Ovary (tissue), 10 donors: Measurements from ENCODE around the gene KCNJ9. TPM values are rescaled to one million over a fixed set of nuclear protein-coding genes. Genes with fewer than 3 reads are reported as not detected.

Experiments used
- DNase-seq, 5 donors: peaks; one replicate each; pipeline ENCODE4 v3.0.0-alpha.2; 2019 to 2020
- H3K27ac ChIP-seq, 2 donors: fragments of 200-600 bp; one replicate each; pipeline versions ENCODE4 v1.5.1 to v1.8.0; 2019 to 2022
- H3K27me3 ChIP-seq: fragments of 200-600 bp; one replicate; pipeline ENCODE4 v1.8.0; 2022
- H3K36me3 ChIP-seq: fragments of 200-600 bp; sonication (generic); one replicate; pipeline ENCODE4 v1.5.1; 2019
- H3K4me1 ChIP-seq: one replicate; pipeline ENCODE4 v1.8.1; 2013; ENCODE audit warnings: mild to moderate bottlenecking, moderate library complexity; ENCODE audit not compliant: insufficient read depth
- H3K4me3 ChIP-seq: fragments of 200-600 bp; sonication (generic); one replicate; pipeline ENCODE4 v1.5.1; 2017
- H3K9me3 ChIP-seq, 2 donors: fragments of 200-600 bp in 1 of 2; sonication (generic) in 1 of 2; one replicate each; pipeline versions ENCODE4 v1.5.1 to v1.8.1; 2013 to 2019; ENCODE audit warnings: mild to moderate bottlenecking in 1 of 2, moderate library complexity in 1 of 2
- EP300 ChIP-seq: sonication (generic); formaldehyde crosslinking; IDR thresholded peaks from one replicate; pipeline ENCODE4 v1.6.1; 2017; ENCODE audit warnings: antibody characterized with exemption
- POLR2A ChIP-seq: fragments of 450-650 bp; IDR thresholded peaks from one replicate; pipeline ENCODE4 v1.6.1; 2017; ENCODE audit warnings: antibody characterized with exemption, mild to moderate bottlenecking, moderate library complexity
- WGBS, 3 donors: extraction: QIAGEN DNeasy Blood & Tissue Kit in 1 of 3; methylation state at CpG; one replicate each; pipeline versions ENCODE4 v1.1.5 to v1.1.7; 2013 to 2017; 5-methylcytosine and 5-hydroxymethylcytosine counted together
- intact Hi-C, 4 donors: fragments of 100-400 bp; cut with DNase I; formaldehyde crosslinking; loops; one replicate each; pipeline versions ENCODE4 v1.11.0 to v1.15.1; 2022 to 2023
- long read RNA-seq, 3 donors: library from polyadenylated mRNA in 2 of 3; unstranded in 2 of 3; transcript quantifications; one replicate each; pipeline ENCODE4 v2.0.0 and lab custom pipeline, GENCODE V29; 2021 to 2026
- polyA plus RNA-seq, 2 donors: library from polyadenylated mRNA; stranded (reverse); fragments of 200-250 nt in 1 of 2; fragments of 350-450 nt in 1 of 2; fragmentation: Illumina TruSeq in 1 of 2; extraction: RNeasy Lipid Tissue Mini Kit (QIAGEN cat#74804) in 1 of 2; gene quantifications; one replicate each; pipeline ENCODE4 v1.2.3, GENCODE V29; 2013 to 2014
- total RNA-seq, 7 donors: library from RNA; depleted of rRNA in 2 of 7; stranded (reverse); fragments of >200 nt in 2 of 7; fragmentation: NEBNext Ultra II Directional in 3 of 7; extraction: Animal tissue kit (Norgen Biotek cat#: 25700) in 3 of 7; gene quantifications; one replicate each; pipeline versions ENCODE4 v1.1.0 to v1.2.4, GENCODE V29; 2016 to 2023
- TF ChIP-seq, protein P1 (sequence below), 3 donors: fragments of 450-650 bp in 2 of 3; fragments of 200-600 bp in 1 of 3; IDR thresholded peaks; one replicate each; pipeline versions ENCODE4 v1.5.1 to v1.8.0; 2016 to 2022; ENCODE audit warnings: antibody characterized with exemption in 3 of 3, mild to moderate bottlenecking in 1 of 3
- donor health status: DM: no; HTN: no; CAD: no; lungs with moderate emphysema.
- donor health status: DM: no; HTN: no; CAD: no.
- donor health status: Bipolar disorder and iron deficiency.
- donor health status: DM: yes; HTN: yes; CAD: no.
- donor health status: DM: no; HTN: no; CAD: no.
- donor health status: DM: yes; HTN: yes; CAD: no.

Gene KCNJ9
- total RNA-seq (not detected), polyA plus RNA-seq (under 1 TPM in 1 of 2 donors, not detected in 1; 0.01 TPM)
- long read RNA-seq, donor 1: 0 reads
- long read RNA-seq, donor 2: 0 reads
- long read RNA-seq, donor 3: 0 reads

GRCh38 chr1:160081261-160081936 lies at the start of gene KCNJ9:
Gene KCNJ9 (plus strand): TSS chr1:160081538. CDS start chr1:160084031, 2,493 bp downstream.
- WGBS, 3 donors: 13 to 15% (median 15%) methylated on average over 13 to 14 of the region's 14 CpGs
- no peak within 1 kb of the TSS for H3K4me3 ChIP-seq
- intact Hi-C loops: no loop called here
- TF ChIP-seq, protein P1, sequence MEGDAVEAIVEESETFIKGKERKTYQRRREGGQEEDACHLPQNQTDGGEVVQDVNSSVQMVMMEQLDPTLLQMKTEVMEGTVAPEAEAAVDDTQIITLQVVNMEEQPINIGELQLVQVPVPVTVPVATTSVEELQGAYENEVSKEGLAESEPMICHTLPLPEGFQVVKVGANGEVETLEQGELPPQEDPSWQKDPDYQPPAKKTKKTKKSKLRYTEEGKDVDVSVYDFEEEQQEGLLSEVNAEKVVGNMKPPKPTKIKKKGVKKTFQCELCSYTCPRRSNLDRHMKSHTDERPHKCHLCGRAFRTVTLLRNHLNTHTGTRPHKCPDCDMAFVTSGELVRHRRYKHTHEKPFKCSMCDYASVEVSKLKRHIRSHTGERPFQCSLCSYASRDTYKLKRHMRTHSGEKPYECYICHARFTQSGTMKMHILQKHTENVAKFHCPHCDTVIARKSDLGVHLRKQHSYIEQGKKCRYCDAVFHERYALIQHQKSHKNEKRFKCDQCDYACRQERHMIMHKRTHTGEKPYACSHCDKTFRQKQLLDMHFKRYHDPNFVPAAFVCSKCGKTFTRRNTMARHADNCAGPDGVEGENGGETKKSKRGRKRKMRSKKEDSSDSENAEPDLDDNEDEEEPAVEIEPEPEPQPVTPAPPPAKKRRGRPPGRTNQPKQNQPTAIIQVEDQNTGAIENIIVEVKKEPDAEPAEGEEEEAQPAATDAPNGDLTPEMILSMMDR (IDR thresholded peaks at IDR 0.05): no peak
- no peak for TF ChIP-seq EP300
- no peaks in the 10 kb centered on the region for H3K36me3 ChIP-seq
- no peak for DNase-seq
- H3K27ac ChIP-seq: no peak within 1 kb of the TSS
- H3K27me3 ChIP-seq: no peaks in the 10 kb centered on the region
- no peaks in the 10 kb centered on the region for H3K9me3 ChIP-seq
- H3K4me1 ChIP-seq: peaks cover 4% of the 10 kb centered on the region

DNA sequence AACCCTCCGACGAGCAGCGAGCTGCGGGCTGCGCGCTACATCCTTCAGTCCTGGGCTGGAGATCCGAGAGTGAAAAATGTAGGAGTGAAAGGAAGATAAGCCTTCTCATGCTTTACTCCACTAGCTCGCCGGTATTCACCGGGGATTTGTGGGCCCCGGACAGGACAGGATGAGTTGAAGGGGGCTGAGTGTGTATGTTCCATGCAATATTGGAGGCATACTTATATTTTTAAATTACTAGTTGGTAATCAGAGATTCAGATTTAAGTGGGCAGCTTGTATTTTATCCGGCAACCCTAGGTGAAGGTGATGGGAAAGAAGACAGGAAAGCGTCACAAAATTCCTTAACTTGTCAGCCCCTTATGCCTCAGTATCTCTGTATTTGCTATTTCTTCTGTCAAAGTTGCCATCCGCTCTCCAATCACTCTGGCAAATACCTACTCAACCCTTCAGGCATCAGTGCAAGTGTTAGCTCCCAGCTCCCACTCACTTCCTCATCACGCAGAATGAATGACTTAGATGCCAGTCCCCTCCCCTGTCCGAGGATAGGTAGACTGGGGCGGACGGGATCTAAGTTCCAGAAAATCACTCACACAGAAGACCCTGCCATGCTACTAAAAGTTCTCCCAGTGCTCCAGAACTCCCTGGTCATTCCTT lies 49.0 kb upstream of the KCNJ9 start:
- 1% methylated on average over 18 of the region's 18 CpGs for WGBS, 3 donors
- no peak for TF ChIP-seq EP300
- TF ChIP-seq POLR2A: no peak
- TF ChIP-seq, protein P1 (IDR thresholded peaks at IDR 0.05): no peak
- Histone ChIP-seq H3K27ac (peak overlapping the region in 1 of 2 donors; percentile 48), H3K4me1 (peaks cover 6% of the 10 kb centered on the region), H3K4me3 (peak overlapping the region; percentile 90), H3K36me3 (no peaks in the 10 kb centered on the region), H3K27me3 (no peaks in the 10 kb centered on the region), H3K9me3 (no peaks in the 10 kb centered on the region)
- intact Hi-C loops: no loop called here
- no peak for DNase-seq

- 85 to 94% (median 92%) methylated on average over 1 of the region's 1 CpG for WGBS, 3 donors
- Histone ChIP-seq H3K36me3 (no peaks in the 10 kb centered on the region), H3K27me3 (no peaks in the 10 kb centered on the region), H3K4me3 (no peak overlapping the region), H3K4me1 (no peaks in the 10 kb centered on the region), H3K27ac (no peak overlapping the region), H3K9me3 (no peaks in the 10 kb centered on the region)
- intact Hi-C loops: no loop called here
- TF ChIP-seq EP300 (no peak), POLR2A (no peak)
- TF ChIP-seq, protein P1 (IDR thresholded peaks at IDR 0.05): no peak
- DNase-seq: no peak
These were observed 40.9 kb upstream of the KCNJ9 start for GRCh38 chr1:160040476-160040875.

- TF ChIP-seq POLR2A (no peak), EP300 (no peak)
- TF ChIP-seq, protein P1 (IDR thresholded peaks at IDR 0.05): no peak
- no peak overlapping the region for H3K27ac ChIP-seq
- H3K36me3 ChIP-seq: no peaks in the 10 kb centered on the region
- no peak overlapping the region for H3K4me3 ChIP-seq
- H3K4me1 ChIP-seq: peaks cover 2% of the 10 kb centered on the region
- no peak for DNase-seq
- intact Hi-C loops: no loop called here
- no peaks in the 10 kb centered on the region for H3K27me3 ChIP-seq
- no peaks in the 10 kb centered on the region for H3K9me3 ChIP-seq
These were observed 37.8 kb upstream of the KCNJ9 start for GRCh38 chr1:160043543-160043942.
